Fibroblast of upper back skin (primary cell): ENCODE measurements around the gene IPO13.

Experiments
- DNase-seq: peaks from one replicate; pipeline ENCODE4 v3.0.0-alpha.2; 2013

The IPO13 gene

GRCh38 chr1:43946236-43947060, at the start of gene IPO13:
Gene IPO13, plus strand, starts transcription at chr1:43946950. Its CDS starts 651 bp downstream, at chr1:43947601.
- DNase-seq = peak; percentile 92

- no peak for DNase-seq
Observed at GRCh38 chr1:43898981-43899380, 47.8 kb upstream of the IPO13 start.

- no peak for DNase-seq
Observed at GRCh38 chr1:43900386-43900785, 46.4 kb upstream of the IPO13 start.

GRCh38 chr1:43901196-43901961, 45.4 kb upstream of the IPO13 start:
- no peak for DNase-seq

- DNase-seq = no peak
Observed at GRCh38 chr1:43902058-43902831, 44.5 kb upstream of the IPO13 start.

GRCh38 chr1:43904660-43905551, 41.8 kb upstream of the IPO13 start:
- no peak for DNase-seq

- no peak for DNase-seq
Observed at GRCh38 chr1:43908226-43908625, 38.5 kb upstream of the IPO13 start.

- DNase-seq = no peak
Observed at GRCh38 chr1:43908858-43909257, 37.9 kb upstream of the IPO13 start.

- no peak for DNase-seq
Observed at GRCh38 chr1:43910343-43910742, 36.4 kb upstream of the IPO13 start.

GRCh38 chr1:43912607-43913006, 34.1 kb upstream of the IPO13 start:
- DNase-seq = peak; percentile 90

GRCh38 chr1:43913051-43913501, 33.7 kb upstream of the IPO13 start:
- no peak for DNase-seq

GRCh38 chr1:43913666-43914360, 32.9 kb upstream of the IPO13 start:
- DNase-seq = no peak

GRCh38 chr1:43914576-43915525, 31.9 kb upstream of the IPO13 start:
- DNase-seq = no peak

- no peak for DNase-seq
Observed at GRCh38 chr1:43919906-43920305, 26.8 kb upstream of the IPO13 start.

GRCh38 chr1:43921022-43921421, 25.7 kb upstream of the IPO13 start:
- no peak for DNase-seq

GRCh38 chr1:43924516-43924915, 22.2 kb upstream of the IPO13 start:
- peak; percentile 30 for DNase-seq

- peak; percentile 44 for DNase-seq
Observed at GRCh38 chr1:43925846-43926245, 20.9 kb upstream of the IPO13 start.

- DNase-seq = no peak
Observed at GRCh38 chr1:43930168-43930948, 16.4 kb upstream of the IPO13 start.

- DNase-seq = no peak
Observed at GRCh38 chr1:43930949-43931275, 15.8 kb upstream of the IPO13 start.
